HepG2 (cell line): ENCODE data around the gene DHH. TPM values are rescaled to one million over a fixed set of nuclear protein-coding genes. Genes with fewer than 3 reads are reported as not detected.

Experiments
- GPN1 ChIP-seq: sonication (generic); formaldehyde crosslinking; IDR thresholded peaks from 2 replicates; pipeline ENCODE4 v1.5.1; 2020; ENCODE audit warnings: missing genetic modification reagents, borderline replicate concordance
- KDM6A ChIP-seq: IDR thresholded peaks from 2 replicates; pipeline ENCODE4 v1.6.1; 2016; ENCODE audit warnings: low read depth
- MXI1 ChIP-seq: IDR thresholded peaks from 3 replicates; pipeline ENCODE4 v1.6.1; 2012; ENCODE audit warnings: low read depth, low read length, inconsistent platforms, borderline replicate concordance
- PPARG ChIP-seq: conservative IDR thresholded peaks from 2 replicates; pipeline ENCODE4 v1.6.1; 2016; ENCODE audit warnings: missing biosample characterization, missing genetic modification reagents
- polyA plus RNA-seq, 8 experiments: library from polyadenylated mRNA; depleted of rRNA in 3 of 8; stranded (reverse) in 7 of 8; unstranded in 1 of 8; fragments of >200 nt; fragmentation: Illumina TruSeq in 4 of 8; extraction: Trizol in 4 of 8; gene quantifications; 2 replicates each; pipeline versions ENCODE4 v1.2.1 to v1.2.3, GENCODE V29; 2011 to 2016; ENCODE audit warnings: low read depth in 4 of 8, missing spikeins in 1 of 8, mixed read lengths in 1 of 8; ENCODE audit not compliant: insufficient read depth in 1 of 8
- total RNA-seq, 5 experiments: library from RNA; depleted of rRNA; stranded (reverse); fragments of >200 nt; fragmentation: Illumina TruSeq; extraction: Trizol; gene quantifications; 2 replicates each; pipeline ENCODE4 v1.2.3, GENCODE V29; 2016; ENCODE audit warnings: low read depth in 1 of 5
- TF ChIP-seq, protein P1 (sequence below), 2 experiments: sonication (generic) in 1 of 2; formaldehyde crosslinking in 1 of 2; IDR thresholded peaks; 2 replicates each; pipeline versions ENCODE4 v1.6.1 to v1.9.0; 2014 to 2022; ENCODE audit warnings: antibody characterized with exemption in 1 of 2, borderline replicate concordance in 1 of 2, inconsistent platforms in 1 of 2, low read depth in 1 of 2, missing genetic modification reagents in 1 of 2
- TF ChIP-seq, protein P2 (sequence below): sonication (generic); formaldehyde crosslinking; IDR thresholded peaks from 2 replicates; pipeline ENCODE4 v1.8.1; 2023; ENCODE audit warnings: mild to moderate bottlenecking, inconsistent platforms, moderate library complexity, missing genetic modification reagents, borderline replicate concordance
- TF ChIP-seq, protein P3 (sequence below): sonication (generic); formaldehyde crosslinking; IDR thresholded peaks from 2 replicates; pipeline ENCODE4 v1.5.0; 2020; ENCODE audit warnings: mild to moderate bottlenecking, missing genetic modification reagents
- TF ChIP-seq, protein P4 (sequence below): sonication (generic); formaldehyde crosslinking; IDR thresholded peaks from 2 replicates; pipeline ENCODE4 v1.5.0; 2020; ENCODE audit warnings: mild to moderate bottlenecking, missing genetic modification reagents, borderline replicate concordance

The DHH gene
- total and polyA plus RNA-seq, 2 of the 13 experiments (the other 11 are each of a cell fraction or from before 2014, with no cell fraction given): not detected

DNA sequence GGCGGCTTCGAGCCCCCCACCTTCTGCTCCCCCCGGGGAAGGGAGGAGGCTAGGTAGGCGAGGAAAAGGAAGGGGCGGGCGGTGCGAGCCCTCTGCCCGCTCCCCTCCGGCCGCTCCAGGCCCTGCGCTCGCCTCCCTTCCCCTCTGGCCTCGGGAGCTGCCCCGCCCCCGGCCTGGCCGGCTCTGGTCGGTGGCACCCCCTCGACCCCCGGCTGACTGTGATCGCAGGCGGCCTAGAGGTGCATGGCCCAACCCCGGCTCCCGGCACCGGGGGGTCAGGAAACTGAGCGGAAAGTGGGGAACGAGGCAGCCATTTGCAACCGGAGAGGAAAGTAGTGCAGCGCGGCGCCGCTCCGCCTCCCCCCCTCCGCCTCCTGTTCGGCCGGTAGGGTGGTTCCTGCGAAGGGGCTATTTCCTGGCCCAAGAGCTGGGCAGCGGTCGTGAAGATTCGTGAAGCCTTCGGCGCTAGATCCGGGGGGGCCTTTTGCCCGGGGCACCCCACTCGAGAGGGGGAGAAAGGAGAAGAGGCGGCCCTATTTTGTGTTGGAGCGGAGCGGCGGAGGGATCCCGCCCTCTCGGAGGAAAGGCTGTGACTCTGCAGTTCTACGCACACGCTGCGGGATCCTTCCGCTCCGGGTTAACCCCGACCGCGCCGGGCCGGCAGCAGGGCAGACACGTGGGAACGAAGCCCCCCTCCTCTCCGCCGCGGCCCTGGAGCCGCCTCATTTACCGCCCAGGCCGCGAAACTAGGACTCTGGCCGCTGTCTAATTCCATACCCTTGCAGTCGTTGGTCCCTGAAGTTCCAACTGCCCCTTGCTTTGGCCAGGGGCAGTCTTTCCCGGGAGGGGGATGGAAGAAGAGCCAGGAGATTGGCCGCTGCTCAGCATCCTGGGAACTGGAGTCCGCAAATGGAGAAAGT lies 34.1 kb downstream of the DHH start, which contains the start of gene KMT2D (continued):
- TF ChIP-seq, protein P1, sequence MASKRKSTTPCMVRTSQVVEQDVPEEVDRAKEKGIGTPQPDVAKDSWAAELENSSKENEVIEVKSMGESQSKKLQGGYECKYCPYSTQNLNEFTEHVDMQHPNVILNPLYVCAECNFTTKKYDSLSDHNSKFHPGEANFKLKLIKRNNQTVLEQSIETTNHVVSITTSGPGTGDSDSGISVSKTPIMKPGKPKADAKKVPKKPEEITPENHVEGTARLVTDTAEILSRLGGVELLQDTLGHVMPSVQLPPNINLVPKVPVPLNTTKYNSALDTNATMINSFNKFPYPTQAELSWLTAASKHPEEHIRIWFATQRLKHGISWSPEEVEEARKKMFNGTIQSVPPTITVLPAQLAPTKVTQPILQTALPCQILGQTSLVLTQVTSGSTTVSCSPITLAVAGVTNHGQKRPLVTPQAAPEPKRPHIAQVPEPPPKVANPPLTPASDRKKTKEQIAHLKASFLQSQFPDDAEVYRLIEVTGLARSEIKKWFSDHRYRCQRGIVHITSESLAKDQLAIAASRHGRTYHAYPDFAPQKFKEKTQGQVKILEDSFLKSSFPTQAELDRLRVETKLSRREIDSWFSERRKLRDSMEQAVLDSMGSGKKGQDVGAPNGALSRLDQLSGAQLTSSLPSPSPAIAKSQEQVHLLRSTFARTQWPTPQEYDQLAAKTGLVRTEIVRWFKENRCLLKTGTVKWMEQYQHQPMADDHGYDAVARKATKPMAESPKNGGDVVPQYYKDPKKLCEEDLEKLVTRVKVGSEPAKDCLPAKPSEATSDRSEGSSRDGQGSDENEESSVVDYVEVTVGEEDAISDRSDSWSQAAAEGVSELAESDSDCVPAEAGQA (IDR thresholded peaks at IDR 0.05; ENCODE audit: low read depth): peak; percentile 84
- TF ChIP-seq, protein P1 (CRISPR knock-in tag; IDR thresholded peaks at IDR 0.05; ENCODE audit: borderline replicate concordance): no peak
- TF ChIP-seq KDM6A: no peak
- TF ChIP-seq MXI1: peak; percentile 96
- TF ChIP-seq, protein P2, sequence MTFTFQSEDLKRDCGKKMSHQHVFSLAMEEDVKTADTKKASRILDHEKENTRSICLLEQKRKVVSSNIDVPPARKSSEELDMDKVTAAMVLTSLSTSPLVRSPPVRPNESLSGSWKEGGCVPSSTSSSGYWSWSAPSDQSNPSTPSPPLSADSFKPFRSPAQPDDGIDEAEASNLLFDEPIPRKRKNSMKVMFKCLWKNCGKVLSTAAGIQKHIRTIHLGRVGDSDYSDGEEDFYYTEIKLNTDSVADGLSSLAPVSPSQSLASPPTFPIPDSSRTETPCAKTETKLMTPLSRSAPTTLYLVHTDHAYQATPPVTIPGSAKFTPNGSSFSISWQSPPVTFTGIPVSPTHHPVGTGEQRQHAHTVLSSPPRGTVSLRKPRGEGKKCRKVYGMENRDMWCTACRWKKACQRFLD (CRISPR knock-in tag): peak; percentile 67; the same call in 1 of the 2 replicates
- TF ChIP-seq, protein P3, sequence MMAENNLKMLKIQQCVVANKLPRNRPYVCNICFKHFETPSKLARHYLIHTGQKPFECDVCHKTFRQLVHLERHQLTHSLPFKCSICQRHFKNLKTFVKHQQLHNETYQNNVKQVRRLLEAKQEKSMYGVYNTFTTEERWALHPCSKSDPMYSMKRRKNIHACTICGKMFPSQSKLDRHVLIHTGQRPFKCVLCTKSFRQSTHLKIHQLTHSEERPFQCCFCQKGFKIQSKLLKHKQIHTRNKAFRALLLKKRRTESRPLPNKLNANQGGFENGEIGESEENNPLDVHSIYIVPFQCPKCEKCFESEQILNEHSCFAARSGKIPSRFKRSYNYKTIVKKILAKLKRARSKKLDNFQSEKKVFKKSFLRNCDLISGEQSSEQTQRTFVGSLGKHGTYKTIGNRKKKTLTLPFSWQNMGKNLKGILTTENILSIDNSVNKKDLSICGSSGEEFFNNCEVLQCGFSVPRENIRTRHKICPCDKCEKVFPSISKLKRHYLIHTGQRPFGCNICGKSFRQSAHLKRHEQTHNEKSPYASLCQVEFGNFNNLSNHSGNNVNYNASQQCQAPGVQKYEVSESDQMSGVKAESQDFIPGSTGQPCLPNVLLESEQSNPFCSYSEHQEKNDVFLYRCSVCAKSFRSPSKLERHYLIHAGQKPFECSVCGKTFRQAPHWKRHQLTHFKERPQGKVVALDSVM: peak; percentile 42; the same call in 1 of the 2 replicates
- no peak for TF ChIP-seq GPN1 (CRISPR knock-in tag)
- TF ChIP-seq, protein P4, sequence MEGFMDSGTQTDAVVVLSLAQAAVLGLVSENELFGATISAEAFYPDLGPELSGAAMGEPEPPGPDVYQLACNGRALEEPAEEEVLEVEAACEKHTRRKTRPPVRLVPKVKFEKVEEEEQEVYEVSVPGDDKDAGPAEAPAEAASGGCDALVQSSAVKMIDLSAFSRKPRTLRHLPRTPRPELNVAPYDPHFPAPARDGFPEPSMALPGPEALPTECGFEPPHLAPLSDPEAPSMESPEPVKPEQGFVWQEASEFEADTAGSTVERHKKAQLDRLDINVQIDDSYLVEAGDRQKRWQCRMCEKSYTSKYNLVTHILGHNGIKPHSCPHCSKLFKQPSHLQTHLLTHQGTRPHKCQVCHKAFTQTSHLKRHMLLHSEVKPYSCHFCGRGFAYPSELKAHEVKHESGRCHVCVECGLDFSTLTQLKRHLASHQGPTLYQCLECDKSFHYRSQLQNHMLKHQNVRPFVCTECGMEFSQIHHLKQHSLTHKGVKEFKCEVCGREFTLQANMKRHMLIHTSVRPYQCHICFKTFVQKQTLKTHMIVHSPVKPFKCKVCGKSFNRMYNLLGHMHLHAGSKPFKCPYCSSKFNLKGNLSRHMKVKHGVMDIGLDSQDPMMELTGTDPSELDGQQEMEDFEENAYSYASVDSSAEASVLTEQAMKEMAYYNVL (CRISPR knock-in tag): peak; percentile 86
- no peak for TF ChIP-seq PPARG (CRISPR knock-in tag)
